Peyer's patch (tissue), 4 donors: ENCODE data around the gene NPEPL1. TPM values are rescaled to one million over a fixed set of nuclear protein-coding genes. Genes with fewer than 3 reads are reported as not detected.

Experiments used
- DNase-seq, 3 donors: peaks; one replicate each; pipeline ENCODE4 v3.0.0-alpha.2; 2017 to 2019
- H3K27ac ChIP-seq, 4 donors: fragments of 200-600 bp; sonication (generic); one replicate each; pipeline ENCODE4 v1.5.1; 2016 to 2019
- H3K27me3 ChIP-seq, 2 donors: fragments of 200-600 bp; sonication (generic); one replicate each; pipeline ENCODE4 v1.5.1; 2019
- H3K36me3 ChIP-seq, 3 donors: fragments of 200-600 bp; sonication (generic); one replicate each; pipeline ENCODE4 v1.5.1; 2016 to 2019
- H3K4me1 ChIP-seq, 4 donors: fragments of 200-600 bp; sonication (generic); one replicate each; pipeline ENCODE4 v1.5.1; 2016 to 2019
- H3K4me3 ChIP-seq, 4 donors: fragments of 200-600 bp; sonication (generic); 1 replicate in 3 of 4; 2 replicates in 1 of 4; pipeline ENCODE4 v1.5.1; 2016 to 2019; ENCODE audit warnings: mild to moderate bottlenecking in 1 of 4
- H3K9me3 ChIP-seq, 4 donors: fragments of 200-600 bp; sonication (generic); one replicate each; pipeline ENCODE4 v1.5.1; 2016 to 2019; ENCODE audit warnings: mild to moderate bottlenecking in 1 of 4
- CTCF ChIP-seq, 6 experiments: fragments of 450-650 bp in 4 of 6; fragments of 200-600 bp in 2 of 6; sonication (generic) in 1 of 6; IDR thresholded peaks; one replicate each; pipeline ENCODE4 v1.5.1; 2017 to 2019; ENCODE audit warnings: antibody characterized with exemption in 6 of 6, mild to moderate bottlenecking in 3 of 6, moderate library complexity in 1 of 6
- POLR2A ChIP-seq, 2 donors: fragments of 450-650 bp; IDR thresholded peaks; one replicate each; pipeline ENCODE4 v1.5.1; 2017; ENCODE audit warnings: antibody characterized with exemption in 2 of 2, mild to moderate bottlenecking in 2 of 2, moderate library complexity in 2 of 2
- total RNA-seq, 4 donors: library from RNA; depleted of rRNA; stranded (reverse); fragments of >200 nt; gene quantifications; one replicate each; pipeline ENCODE4 v1.1.0, GENCODE V29; 2016

Gene NPEPL1
- total RNA-seq, 4 donors from 2014 or later: 36.3 to 80.4 (median 63.0) TPM

- no peak for TF ChIP-seq POLR2A (IDR thresholded peaks at IDR 0.05)
- TF ChIP-seq CTCF (IDR thresholded peaks at IDR 0.05): no peak
- Histone ChIP-seq H3K27me3 (no peaks in the 10 kb centered on the region), H3K4me1 (peaks cover 3 to 12% (median 5%) of the 10 kb centered on the region in 4 donors), H3K36me3 (peaks cover 0 to 66% (median 0%) of the 10 kb centered on the region in 3 donors), H3K9me3 (no peaks in the 10 kb centered on the region), H3K4me3 (no peak overlapping the region), H3K27ac (no peak overlapping the region)
- DNase-seq: peak in 1 of 3 donors; percentile 32
These were observed 5.5 kb downstream of the NPEPL1 start for GRCh38 chr20:58697867-58698703.

DNA sequence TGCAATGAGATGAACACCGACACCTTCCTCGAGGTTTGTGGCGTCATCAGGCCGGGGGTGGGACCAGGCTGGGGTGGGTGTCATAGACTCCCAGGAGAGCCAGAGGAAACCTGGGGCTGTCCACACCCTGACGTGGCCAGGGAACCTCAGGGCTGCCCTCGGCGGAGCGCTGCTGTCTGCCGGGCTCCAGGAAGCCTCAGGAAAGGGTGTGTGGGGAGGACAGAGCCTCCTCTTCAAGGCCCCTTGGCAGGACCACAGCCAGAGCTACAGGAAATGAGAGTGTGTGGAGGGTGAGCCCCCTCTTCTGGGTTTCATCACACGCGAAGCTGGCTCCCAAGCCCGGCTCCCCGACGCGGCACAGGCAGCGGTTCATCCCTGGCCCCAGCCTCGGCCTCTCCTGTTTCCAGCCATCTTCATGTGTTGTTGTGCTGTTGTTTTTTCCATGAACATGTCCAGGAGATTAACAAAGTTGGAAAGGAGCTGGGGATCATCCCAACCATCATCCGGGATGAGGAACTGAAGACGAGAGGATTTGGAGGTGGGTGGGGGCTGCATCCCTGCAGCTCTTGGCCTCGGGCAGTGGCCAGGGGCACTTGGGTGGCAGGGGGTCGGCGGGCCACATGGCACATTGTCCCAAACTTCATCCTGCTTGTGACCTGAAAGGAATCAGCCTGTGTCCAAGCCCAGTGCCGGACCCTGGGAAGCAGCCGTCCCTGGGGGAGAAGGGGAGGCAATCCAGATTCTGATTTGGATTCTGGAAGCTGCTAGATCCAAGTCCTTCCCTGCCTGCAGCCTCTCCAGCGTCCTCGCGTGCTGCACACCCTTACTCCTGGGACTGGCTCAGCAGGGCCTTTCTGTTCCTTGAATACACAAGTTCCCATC is 6.4 kb downstream of the NPEPL1 start:
- H3K4me3 ChIP-seq: no peak overlapping the region
- peaks cover 0 to 75% (median 0%) of the 10 kb centered on the region in 3 donors for H3K36me3 ChIP-seq
- peaks cover 0 to 3% (median 0%) of the 10 kb centered on the region in 4 donors for H3K4me1 ChIP-seq
- H3K27me3 ChIP-seq: no peaks in the 10 kb centered on the region
- no peak overlapping the region for H3K27ac ChIP-seq
- peak in 2 of 3 donors; percentile 39 to 40 for DNase-seq
- TF ChIP-seq CTCF (IDR thresholded peaks at IDR 0.05): no peak
- TF ChIP-seq POLR2A (IDR thresholded peaks at IDR 0.05): no peak
- H3K9me3 ChIP-seq: no peaks in the 10 kb centered on the region

- peaks cover 0 to 81% (median 0%) of the 10 kb centered on the region in 3 donors for H3K36me3 ChIP-seq
These were observed 7.1 kb downstream of the NPEPL1 start for GRCh38 chr20:58699623-58700107.

DNA sequence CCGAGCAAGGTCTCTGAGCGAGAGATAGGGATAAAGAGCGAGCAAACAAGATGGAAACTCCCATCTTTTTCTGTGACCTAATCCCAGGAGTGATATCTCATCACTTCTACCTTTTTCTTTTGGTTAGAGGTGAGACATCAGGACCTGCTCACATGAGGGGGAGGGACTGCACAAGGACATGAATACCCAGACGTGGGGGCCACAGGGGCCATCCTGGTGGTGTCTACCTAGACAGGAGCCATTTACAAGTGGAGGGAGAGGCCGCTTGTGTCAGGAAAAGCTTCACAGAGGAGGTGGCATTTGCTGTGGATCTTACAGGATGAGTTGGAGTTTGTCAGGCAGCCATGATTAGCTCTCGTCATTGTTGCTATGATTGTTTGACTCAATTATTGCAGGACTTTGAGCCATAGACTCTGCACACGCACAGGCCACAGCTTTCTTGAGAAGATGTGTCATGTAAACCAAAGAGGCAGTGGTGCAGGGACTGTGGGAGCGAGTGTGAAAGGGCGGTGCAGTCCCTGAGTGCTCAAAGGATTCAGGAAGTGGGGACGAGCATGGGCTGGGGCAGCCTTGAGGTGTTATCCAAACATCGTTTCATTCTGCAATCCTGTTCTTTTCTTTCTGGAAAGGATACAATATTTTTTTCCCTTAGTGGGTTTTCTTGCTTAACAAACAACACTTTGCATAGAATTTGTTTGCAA is 7.7 kb downstream of the NPEPL1 start:
- peaks cover 0 to 86% (median 0%) of the 10 kb centered on the region in 3 donors for H3K36me3 ChIP-seq
- H3K27me3 ChIP-seq: no peaks in the 10 kb centered on the region
- peak overlapping the region in 2 of 4 donors; percentile 37 to 57 for H3K27ac ChIP-seq
- no peak overlapping the region for H3K4me3 ChIP-seq
- H3K4me1 ChIP-seq: no peaks in the 10 kb centered on the region
- DNase-seq: peak in 2 of 3 donors; percentile 62 to 65
- H3K9me3 ChIP-seq: no peaks in the 10 kb centered on the region
- TF ChIP-seq POLR2A (IDR thresholded peaks at IDR 0.05): no peak
- no peak for TF ChIP-seq CTCF (IDR thresholded peaks at IDR 0.05)

More at GRCh38 chr20:58699623-58700107, 7.1 kb downstream of the NPEPL1 start:
- DNase-seq: peak in 1 of 3 donors; percentile 32
- peak overlapping the region in 1 of 4 donors; percentile 57 for H3K27ac ChIP-seq
- H3K4me1 ChIP-seq: no peaks in the 10 kb centered on the region
- H3K9me3 ChIP-seq: no peaks in the 10 kb centered on the region
- no peak for TF ChIP-seq POLR2A (IDR thresholded peaks at IDR 0.05)
- no peak for TF ChIP-seq CTCF (IDR thresholded peaks at IDR 0.05)
- no peak overlapping the region for H3K4me3 ChIP-seq
- no peaks in the 10 kb centered on the region for H3K27me3 ChIP-seq

DNA sequence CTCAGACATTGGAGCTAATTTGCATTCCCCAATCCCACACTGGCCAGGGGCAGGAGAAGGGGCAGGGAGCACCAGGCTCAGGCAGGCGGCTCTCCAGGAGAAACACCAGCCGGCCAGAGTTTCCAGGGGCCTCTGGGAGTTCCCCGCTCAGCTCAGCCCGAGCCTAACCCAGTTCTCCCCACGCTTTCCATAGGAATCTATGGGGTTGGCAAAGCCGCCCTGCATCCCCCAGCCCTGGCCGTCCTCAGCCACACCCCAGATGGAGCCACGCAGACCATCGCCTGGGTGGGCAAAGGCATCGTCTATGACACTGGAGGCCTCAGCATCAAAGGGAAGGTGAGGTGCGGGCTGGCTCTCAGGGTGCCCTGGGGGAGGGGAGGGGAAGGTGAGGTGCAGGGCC is 8.2 kb downstream of the NPEPL1 start:
- H3K4me3 ChIP-seq: no peak overlapping the region
- peak overlapping the region in 1 of 4 donors; percentile 37 for H3K27ac ChIP-seq
- no peak for TF ChIP-seq POLR2A (IDR thresholded peaks at IDR 0.05)
- TF ChIP-seq CTCF (IDR thresholded peaks at IDR 0.05): no peak
- no peaks in the 10 kb centered on the region for H3K27me3 ChIP-seq
- H3K9me3 ChIP-seq: no peaks in the 10 kb centered on the region
- H3K4me1 ChIP-seq: no peaks in the 10 kb centered on the region
- peaks cover 0 to 82% (median 0%) of the 10 kb centered on the region in 3 donors for H3K36me3 ChIP-seq
- DNase-seq: peak in 2 of 3 donors; percentile 40 to 43
